A673 (cell line): Measurements from ENCODE around the gene FHDC1. TPM values are rescaled to one million over a fixed set of nuclear protein-coding genes. Genes with fewer than 3 reads are reported as not detected.

Experiments used
- BruUV-seq: library from RNA; stranded (reverse); fragments of 400-500 nt; replicated peaks from 2 replicates; lab custom pipeline; 2021; lab: Mats Ljungman, UMichigan
- CTCF ChIA-PET: fragments of 300-600 bp; sonication (Branson Sonifier 250); formaldehyde crosslinking; loops from one replicate; lab custom pipeline; 2022; ENCODE audit warnings: antibody characterized with exemption; lab: Charles Lee
- POLR2A ChIA-PET: fragments of 300-600 bp; sonication (Branson Sonifier 250); formaldehyde crosslinking; loops from one replicate; lab custom pipeline; 2022; ENCODE audit warnings: antibody characterized with exemption; ENCODE audit not compliant: low non-redundant PET; lab: Charles Lee
- DNase-seq: peaks from one replicate; pipeline ENCODE4 v3.0.0-alpha.2; 2015; ENCODE audit warnings: low spot score
- H3K27ac ChIP-seq: fragments of 200-600 bp; sonication (generic); 2 replicates; pipeline ENCODE4 v1.5.1; 2016; ENCODE audit warnings: mixed run types, low read depth, mild to moderate bottlenecking, mixed read lengths, antibody characterized with exemption, low read length; ENCODE audit not compliant: poor library complexity, severe bottlenecking
- H3K27me3 ChIP-seq: fragments of 200-600 bp; sonication (generic); replicated peaks from 2 replicates; pipeline ENCODE4 v1.6.1; 2017; ENCODE audit warnings: mixed run types, low read depth, mild to moderate bottlenecking, mixed read lengths, antibody characterized with exemption, low read length; ENCODE audit not compliant: insufficient read depth, poor library complexity
- H3K36me3 ChIP-seq: fragments of 200-600 bp; sonication (generic); 2 replicates; pipeline ENCODE4 v1.6.1; 2016; ENCODE audit warnings: mixed run types, mild to moderate bottlenecking, mixed read lengths, antibody characterized with exemption, low read length; ENCODE audit not compliant: insufficient read depth, poor library complexity, severe bottlenecking
- H3K4me1 ChIP-seq: fragments of 200-600 bp; sonication (generic); 2 replicates; pipeline ENCODE4 v1.6.1; 2017; ENCODE audit warnings: mixed run types, mild to moderate bottlenecking, mixed read lengths, antibody characterized with exemption, low read length; ENCODE audit not compliant: insufficient read depth, poor library complexity, severe bottlenecking
- H3K4me3 ChIP-seq: fragments of 200-600 bp; sonication (generic); 2 replicates; pipeline ENCODE4 v1.5.1; 2016; ENCODE audit warnings: low read depth, mixed run types, mild to moderate bottlenecking, mixed read lengths, low read length; ENCODE audit not compliant: poor library complexity, severe bottlenecking
- H3K9me3 ChIP-seq: fragments of 200-600 bp; sonication (generic); 2 replicates; pipeline ENCODE4 v1.6.1; 2016; ENCODE audit warnings: mixed run types, low read depth, mild to moderate bottlenecking, mixed read lengths, antibody characterized with exemption, low read length; ENCODE audit not compliant: poor library complexity, severe bottlenecking
- EZH2 ChIP-seq: fragments of 200-600 bp; sonication (generic); IDR thresholded peaks from 2 replicates; pipeline ENCODE4 v1.6.1; 2017; ENCODE audit warnings: borderline replicate concordance, low read depth, mild to moderate bottlenecking, mixed read lengths, antibody characterized with exemption, low read length; ENCODE audit not compliant: poor library complexity, severe bottlenecking
- intact Hi-C: fragments of 100-400 bp; cut with micrococcal nuclease; formaldehyde crosslinking; loops from one replicate; pipeline ENCODE4 v1.10.0; 2022; ENCODE audit not compliant: unreplicated experiment
- total RNA-seq: library from RNA; stranded (reverse); gene quantifications from 2 replicates; pipeline ENCODE4 v1.2.3, GENCODE V29; 2021
- TF ChIP-seq, protein P1 (sequence below): fragments of 300-800, 200-600 bp; sonication (generic); conservative IDR thresholded peaks from 2 replicates; pipeline ENCODE4 v1.5.1; 2017; ENCODE audit warnings: low read depth, mild to moderate bottlenecking, antibody characterized with exemption, low read length, moderate library complexity, mixed read lengths

Gene FHDC1
- total RNA-seq, 1 experiment from 2014 or later, result 0.26 TPM

DNA sequence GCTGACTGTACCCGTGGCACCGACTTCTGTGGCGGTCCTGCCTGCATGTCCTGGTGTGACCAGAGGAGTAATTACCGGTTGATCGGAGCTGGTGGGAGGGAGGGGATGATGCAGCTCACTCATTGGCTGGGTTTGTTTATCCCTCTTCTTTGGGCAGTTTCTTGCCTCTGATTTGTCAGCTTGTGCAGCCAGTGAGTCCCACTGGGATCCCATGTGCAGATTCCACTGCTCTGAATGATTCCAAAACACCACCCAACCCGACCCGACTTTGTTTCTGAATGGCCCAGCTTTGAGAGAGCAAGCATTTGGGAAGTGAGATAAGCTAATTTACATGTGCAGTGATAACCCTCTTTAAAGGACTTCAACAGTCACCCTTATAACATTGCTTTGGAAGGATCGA, 13.8 kb downstream of the FHDC1 start:
- DNase-seq, result no peak
- BruUV-seq, result no TSS peak
- Histone ChIP-seq H3K4me3 (no peak overlapping the region), H3K4me1 (no peaks in the 10 kb centered on the region), H3K27ac (no peak overlapping the region), H3K36me3 (no peaks in the 10 kb centered on the region), H3K9me3 (no peaks in the 10 kb centered on the region), H3K27me3 (peaks cover 7% of the 10 kb centered on the region)
- intact Hi-C loops, result no loop called here
- POLR2A ChIA-PET, result no interaction called here
- CTCF ChIA-PET, result no interaction called here
- no peak for TF ChIP-seq EZH2
- TF ChIP-seq, protein P1, sequence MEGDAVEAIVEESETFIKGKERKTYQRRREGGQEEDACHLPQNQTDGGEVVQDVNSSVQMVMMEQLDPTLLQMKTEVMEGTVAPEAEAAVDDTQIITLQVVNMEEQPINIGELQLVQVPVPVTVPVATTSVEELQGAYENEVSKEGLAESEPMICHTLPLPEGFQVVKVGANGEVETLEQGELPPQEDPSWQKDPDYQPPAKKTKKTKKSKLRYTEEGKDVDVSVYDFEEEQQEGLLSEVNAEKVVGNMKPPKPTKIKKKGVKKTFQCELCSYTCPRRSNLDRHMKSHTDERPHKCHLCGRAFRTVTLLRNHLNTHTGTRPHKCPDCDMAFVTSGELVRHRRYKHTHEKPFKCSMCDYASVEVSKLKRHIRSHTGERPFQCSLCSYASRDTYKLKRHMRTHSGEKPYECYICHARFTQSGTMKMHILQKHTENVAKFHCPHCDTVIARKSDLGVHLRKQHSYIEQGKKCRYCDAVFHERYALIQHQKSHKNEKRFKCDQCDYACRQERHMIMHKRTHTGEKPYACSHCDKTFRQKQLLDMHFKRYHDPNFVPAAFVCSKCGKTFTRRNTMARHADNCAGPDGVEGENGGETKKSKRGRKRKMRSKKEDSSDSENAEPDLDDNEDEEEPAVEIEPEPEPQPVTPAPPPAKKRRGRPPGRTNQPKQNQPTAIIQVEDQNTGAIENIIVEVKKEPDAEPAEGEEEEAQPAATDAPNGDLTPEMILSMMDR, result no peak

- Histone ChIP-seq H3K4me3 (no peak overlapping the region), H3K9me3 (no peaks in the 10 kb centered on the region), H3K36me3 (no peaks in the 10 kb centered on the region), H3K27ac (no peak overlapping the region), H3K4me1 (no peaks in the 10 kb centered on the region), H3K27me3 (peaks cover 7% of the 10 kb centered on the region)
- intact Hi-C loops, result no loop called here
- no peak for TF ChIP-seq EZH2
- TF ChIP-seq, protein P1, result no peak
- CTCF ChIA-PET, result no interaction called here
- no TSS peak for BruUV-seq
- DNase-seq, result no peak
- POLR2A ChIA-PET, result no interaction called here
Measured at GRCh38 chr4:152950402-152951274, 14.5 kb downstream of the FHDC1 start.

DNA sequence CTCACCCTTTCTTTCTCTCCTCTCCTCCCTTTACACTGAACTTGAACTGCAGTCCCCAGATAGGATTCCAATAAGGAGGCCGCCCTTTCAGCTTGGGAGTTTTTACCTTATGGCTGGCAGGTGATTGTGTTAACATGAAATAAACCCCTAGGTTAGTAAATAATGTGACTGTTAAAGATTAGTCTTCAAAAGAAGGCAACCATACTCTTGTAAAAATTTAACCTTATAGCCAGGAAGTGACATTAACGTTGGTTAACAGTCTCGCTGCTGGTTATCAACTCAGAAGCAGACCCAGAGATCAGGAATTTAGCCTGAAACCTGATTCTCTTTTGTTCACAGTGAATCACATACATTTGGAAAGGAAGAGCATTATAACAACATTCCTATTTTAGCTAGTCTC, 15.2 kb downstream of the FHDC1 start:
- CTCF ChIA-PET, result no interaction called here
- DNase-seq, result no peak
- Histone ChIP-seq H3K36me3 (no peaks in the 10 kb centered on the region), H3K9me3 (no peaks in the 10 kb centered on the region), H3K4me1 (no peaks in the 10 kb centered on the region), H3K27ac (no peak overlapping the region), H3K4me3 (no peak overlapping the region), H3K27me3 (peaks cover 7% of the 10 kb centered on the region)
- no TSS peak for BruUV-seq
- intact Hi-C loops, result no loop called here
- TF ChIP-seq EZH2, result no peak
- TF ChIP-seq, protein P1, result no peak
- POLR2A ChIA-PET, result no interaction called here
